Stromal cell of bone marrow (primary cell): ENCODE results near the gene DCST1.
"Not testable (repeated sequence)": the region's sequence is repeated elsewhere in the genome, so short reads cannot be mapped to it uniquely, and the experiment has no call there.

ENCODE experiments used
- DNase-seq: peaks from one replicate; pipeline ENCODE4 v3.0.0-alpha.2; 2012; ENCODE audit warnings: low read depth

Gene DCST1, protein sequence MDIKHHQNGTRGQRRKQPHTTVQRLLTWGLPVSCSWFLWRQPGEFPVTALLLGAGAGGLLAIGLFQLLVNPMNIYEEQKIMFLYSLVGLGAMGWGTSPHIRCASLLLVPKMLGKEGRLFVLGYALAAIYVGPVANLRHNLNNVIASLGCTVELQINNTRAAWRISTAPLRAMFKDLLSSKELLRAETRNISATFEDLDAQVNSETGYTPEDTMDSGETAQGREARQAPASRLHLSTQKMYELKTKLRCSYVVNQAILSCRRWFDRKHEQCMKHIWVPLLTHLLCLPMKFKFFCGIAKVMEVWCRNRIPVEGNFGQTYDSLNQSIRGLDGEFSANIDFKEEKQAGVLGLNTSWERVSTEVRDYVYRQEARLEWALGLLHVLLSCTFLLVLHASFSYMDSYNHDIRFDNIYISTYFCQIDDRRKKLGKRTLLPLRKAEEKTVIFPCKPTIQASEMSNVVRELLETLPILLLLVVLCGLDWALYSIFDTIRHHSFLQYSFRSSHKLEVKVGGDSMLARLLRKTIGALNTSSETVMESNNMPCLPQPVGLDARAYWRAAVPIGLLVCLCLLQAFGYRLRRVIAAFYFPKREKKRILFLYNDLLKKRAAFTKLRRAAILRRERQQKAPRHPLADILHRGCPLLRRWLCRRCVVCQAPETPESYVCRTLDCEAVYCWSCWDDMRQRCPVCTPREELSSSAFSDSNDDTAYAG

GRCh38 chr1:155033524-155033923 is at the start of gene DCST1, which contains the start of gene DCST2:
Gene DCST1 (plus strand): TSS chr1:155033824. CDS start chr1:155034037, 213 bp downstream.
Gene DCST2 (minus strand): TSS chr1:155033781. CDS start chr1:155033701, 80 bp downstream.
- DNase-seq, result no peak

- DNase-seq, result not testable (repeated sequence)
These were observed 46.9 kb upstream of the DCST1 start for GRCh38 chr1:154986736-154987135.

GRCh38 chr1:154987326-154987725 is 46.3 kb upstream of the DCST1 start:
- no peak for DNase-seq

- no peak for DNase-seq
These were observed 45.3 kb upstream of the DCST1 start for GRCh38 chr1:154988058-154988954.

- no peak for DNase-seq
These were observed 44.3 kb upstream of the DCST1 start for GRCh38 chr1:154989195-154989860.

DNA sequence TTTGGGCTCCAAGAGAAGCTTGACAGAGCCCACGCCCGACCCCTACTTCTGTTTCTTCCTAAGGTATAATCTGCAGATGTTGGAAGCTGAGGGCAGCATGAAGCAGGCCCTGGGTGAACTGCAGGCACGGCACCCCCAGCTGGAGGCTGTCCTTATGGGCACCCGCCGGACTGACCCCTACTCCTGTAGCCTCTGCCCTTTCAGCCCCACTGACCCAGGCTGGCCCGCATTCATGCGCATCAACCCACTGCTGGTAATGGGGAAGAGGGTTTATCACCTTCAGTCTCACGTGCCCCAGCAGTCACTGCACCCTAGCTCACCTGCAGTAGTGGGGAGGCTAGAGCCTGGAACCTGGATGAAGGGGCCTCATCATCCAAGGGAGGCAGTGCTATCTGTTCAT is 43.3 kb upstream of the DCST1 start:
- no peak for DNase-seq

DNA sequence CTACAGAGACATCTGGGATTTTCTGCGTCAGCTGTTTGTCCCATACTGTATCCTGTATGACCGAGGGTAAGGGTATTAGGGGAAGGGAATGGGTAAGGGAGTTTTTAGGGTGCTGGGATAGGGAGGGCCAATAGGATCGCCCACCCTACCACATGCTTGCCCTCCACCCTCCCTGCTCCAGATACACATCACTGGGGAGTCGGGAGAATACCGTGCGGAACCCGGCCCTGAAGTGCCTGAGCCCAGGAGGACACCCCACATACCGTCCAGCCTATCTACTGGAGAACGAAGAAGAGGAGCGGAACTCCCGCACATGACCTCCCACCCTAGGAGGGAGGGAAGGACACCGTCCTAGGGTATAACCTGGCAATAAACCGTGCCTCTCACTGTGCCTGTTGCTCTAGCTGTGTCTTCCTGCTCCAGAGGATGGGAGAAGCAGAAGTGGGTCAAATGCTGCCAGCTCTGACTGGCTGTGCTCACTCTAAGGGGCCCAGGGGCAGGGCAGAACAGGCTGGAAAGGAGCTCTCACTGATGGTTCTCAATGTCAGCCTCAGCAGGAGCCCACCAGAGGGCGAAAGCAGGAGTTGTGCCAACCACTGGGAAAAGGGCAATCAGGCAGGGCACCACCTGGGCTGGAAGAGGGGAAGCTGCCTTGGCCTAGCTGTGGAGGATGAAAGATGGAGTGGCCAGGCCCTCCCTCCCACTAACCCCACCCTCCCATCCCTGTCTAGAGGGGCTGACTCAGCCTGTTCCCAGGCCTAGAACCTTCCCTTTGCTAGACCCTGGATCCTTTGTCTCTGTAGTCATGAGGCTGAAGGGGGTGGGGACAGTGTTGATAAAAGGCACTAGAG is 40.7 kb upstream of the DCST1 start:
- no peak for DNase-seq

DNA sequence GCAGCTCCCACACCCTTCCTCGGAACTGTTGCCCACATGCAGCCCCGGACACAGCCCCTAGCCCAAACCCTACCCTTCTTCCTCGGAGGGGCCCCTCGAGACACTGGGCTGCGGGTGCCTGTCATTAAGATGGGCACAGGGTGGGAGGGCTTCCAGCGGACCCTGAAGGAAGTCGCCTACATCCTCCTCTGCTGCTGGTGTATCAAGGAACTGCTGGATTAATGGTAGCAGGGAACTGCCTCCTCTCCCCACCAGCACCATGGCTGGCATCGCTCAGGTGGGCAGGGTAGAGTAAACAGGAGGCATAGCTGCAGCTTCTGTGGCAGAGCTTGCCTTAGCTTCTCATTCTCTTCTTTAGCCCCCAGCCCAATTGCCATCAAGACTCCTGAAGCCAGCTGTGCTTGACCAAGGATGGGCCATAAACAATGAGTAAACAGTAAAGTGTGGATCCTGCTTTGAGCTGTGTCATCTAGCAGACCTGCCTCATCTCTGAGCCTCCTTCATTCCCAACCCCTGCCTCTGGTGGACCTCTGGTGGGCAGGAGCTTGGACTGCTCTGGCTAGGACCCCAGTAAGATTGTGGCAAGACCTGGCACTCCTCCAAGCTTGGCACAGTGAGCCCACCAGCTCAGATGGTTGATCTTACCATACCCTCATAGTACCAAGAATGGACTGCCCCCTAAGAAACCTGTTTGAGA is 39.9 kb upstream of the DCST1 start, which contains the start of gene LENEP:
Gene LENEP, plus strand, starts transcription at position 15 of the 697 bp plus-strand sequence. Its CDS starts 22 bp downstream, at position 37.
- no peak for DNase-seq

GRCh38 chr1:154994269-154994587 is 39.4 kb upstream of the DCST1 start:
- no peak for DNase-seq

DNA sequence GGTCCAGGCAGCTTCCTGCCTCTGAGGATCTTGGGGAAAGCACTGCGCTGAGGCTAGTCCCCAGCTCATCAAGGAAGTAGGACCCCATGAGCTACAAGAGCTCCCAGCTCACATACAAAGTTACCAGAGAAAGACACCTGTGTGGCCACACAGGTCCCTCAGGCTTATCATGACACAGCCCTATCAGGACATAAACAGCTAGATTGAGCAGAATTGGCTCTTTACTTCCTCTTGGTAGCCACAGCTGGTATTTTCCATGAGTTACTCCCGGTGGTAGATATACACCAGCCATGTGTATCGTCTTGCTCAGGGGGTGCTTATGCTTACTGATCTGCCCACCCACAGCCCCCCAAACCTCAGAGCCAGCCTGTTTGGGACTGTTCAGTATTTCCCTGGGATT is 39.0 kb upstream of the DCST1 start:
- DNase-seq, result no peak

DNA sequence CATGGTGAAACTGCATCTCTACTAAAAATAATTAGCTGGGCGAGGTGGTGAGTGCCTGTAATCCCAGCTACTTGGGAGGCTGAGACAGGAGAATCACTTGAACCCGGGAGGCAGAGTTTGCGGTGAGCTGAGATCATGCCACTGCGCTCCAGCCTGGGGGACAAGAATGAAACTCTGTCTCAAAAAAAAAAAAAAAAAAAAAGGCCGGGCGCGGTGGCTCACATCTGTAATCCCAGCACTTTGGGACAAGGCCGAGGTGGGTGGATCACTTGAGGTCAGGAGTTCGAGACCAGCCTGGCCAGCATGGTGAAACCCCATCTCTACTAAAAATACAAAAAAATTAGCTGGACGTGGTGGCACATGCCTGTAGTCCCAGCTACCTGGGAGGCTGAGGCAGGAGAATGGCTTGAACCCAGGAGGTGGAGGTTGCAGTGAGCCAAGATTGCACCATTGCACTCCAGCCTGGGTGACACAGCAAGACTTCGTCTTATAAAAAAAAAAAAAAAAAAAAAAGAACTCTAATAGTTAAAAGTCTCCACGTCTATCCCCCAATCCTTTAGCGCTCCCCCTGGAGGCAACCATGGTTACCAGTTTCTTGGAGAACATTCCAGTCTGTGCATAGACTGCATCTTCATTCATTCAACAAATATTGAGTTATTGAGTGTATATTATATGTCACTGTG is 38.2 kb upstream of the DCST1 start:
- DNase-seq, result peak; percentile 77

DNA sequence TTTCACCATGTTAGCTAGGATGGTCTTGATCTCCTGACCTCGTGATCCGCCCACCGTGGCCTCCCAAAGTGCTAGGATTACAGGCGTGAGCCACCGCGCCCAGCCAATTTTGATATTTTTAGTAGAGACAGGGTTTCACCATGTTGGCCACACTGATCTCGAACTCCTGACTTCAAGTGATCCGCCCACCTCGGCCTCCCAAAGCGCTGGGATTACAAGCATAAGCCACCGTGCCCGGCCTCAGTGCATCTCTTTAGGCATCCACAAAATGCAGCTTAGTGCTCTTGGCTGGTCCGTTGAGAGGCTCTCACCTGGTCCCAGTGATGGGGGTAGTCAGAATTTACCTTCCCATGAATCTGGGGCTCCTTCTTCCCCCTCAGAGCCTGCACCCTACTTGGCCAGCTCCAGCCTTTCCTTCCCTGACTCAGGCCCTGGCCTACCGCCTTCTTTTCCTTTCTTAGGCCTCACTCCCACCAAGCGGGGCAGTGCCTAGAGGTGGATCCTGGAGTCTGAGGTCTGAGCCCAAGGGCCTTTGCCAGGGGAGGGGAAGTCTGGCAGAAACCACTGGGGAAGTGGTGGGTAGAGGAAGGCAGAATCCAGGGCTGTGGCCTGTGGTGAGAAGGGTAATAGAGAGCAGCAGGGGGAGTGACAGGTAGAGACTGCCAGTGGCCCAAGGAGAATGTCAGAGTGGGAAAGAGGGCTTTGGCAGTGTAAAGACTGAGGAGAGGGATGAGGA is 36.5 kb upstream of the DCST1 start:
- no peak for DNase-seq

- DNase-seq, result no peak
These were observed 35.3 kb upstream of the DCST1 start for GRCh38 chr1:154998201-154998780.

DNA sequence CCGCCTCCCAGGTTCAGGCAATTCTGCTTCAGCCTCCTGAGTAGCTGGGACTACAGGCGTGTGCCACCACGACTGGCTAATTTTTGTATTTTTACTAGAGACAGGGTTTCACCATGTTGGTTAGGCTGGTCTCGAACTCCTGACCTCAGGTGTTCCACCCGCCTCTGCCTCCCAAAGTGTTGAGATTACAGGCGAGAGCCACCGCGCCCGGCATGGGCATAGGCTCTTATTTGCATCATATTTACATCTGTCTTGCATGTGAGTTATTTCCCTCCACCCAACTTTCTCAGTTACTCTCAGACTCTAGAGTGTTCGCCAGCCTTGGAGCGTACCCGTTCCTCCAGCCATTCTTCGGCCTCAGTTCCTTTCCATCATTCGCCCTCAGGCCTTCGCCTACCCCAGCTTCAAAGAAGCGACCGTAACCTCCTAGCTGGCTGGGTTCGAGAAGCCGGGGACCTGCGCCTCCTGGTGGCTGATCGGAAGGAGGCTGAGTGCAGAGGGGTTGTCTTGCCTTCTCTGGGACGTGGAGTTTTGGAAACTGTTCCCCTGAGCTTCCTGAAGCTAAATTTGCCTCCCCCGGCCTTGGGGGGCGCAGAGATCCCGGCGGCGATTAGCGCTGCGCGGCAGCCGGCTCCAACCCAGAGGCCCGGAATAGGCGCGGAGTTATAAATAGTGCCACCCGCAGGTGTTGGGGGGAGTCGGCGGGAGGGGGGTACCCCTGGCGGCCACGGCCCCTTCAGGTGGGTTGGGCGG is 34.6 kb upstream of the DCST1 start:
- peak; percentile 42 for DNase-seq

DNA sequence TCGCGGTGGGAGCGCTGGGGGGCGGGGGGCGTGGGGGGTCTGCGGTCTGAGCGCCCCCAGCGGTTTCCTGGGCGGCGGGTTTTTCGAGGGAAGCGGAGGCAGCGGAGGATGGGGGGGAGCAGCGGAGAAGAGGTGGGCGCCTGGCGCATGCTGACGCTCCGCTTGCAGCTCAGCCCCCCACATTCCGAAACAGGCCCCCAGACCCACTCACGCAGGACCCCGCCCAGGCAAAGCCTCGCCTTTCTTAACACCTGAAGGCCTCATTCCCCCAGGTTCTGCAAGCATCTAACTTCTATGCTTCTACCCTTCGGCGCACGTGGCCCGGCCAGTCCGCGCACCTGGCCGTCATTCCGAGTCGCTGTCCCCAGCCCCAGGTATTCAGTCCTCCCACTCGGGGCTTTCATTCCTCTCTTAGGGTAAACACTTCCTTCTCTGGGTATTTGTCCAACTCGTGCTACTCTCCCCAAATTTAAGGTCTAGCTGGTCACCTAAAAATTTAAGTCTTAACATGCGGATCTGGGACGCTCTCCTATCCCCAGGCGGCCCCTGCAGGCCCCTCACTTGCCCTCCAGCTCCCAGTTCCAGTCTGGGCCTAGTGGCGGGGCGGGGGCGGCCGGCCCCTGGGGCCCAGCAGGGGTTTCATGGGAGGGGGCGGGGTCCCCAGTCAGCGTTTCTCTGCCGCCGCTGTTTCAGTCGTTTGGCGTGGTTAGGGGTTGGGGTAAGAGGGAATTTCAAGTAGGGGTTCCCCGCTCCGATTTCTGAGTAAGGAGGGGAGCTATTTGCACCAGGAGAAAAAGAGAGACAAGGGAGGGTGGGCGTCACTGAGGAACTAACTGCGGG is 33.8 kb upstream of the DCST1 start:
- no peak for DNase-seq

DNA sequence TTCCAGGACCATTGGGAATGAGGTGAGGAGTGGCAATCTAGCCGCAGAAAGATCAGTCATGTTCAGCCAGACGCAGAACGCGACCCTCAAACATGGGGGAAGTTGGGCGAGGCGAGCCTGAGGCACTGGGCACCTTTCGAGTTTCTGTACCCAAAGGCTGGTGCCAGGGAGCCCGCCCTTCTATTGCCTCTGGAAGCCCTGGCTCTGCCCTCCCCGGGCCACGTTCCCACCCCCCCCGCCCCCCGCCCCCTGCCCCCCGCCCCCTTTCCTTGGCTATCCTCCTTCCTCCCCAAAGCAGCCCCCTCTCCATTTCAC is 33.3 kb upstream of the DCST1 start:
- DNase-seq, result no peak
